GM19240 (cell line): ENCODE results near the gene RGS19.

ENCODE experiments used
- DNase-seq: peaks from one replicate; pipeline ENCODE4 v3.0.0; 2011; ENCODE audit warnings: low spot score; ENCODE audit not compliant: insufficient read length

RGS19 gene

DNA sequence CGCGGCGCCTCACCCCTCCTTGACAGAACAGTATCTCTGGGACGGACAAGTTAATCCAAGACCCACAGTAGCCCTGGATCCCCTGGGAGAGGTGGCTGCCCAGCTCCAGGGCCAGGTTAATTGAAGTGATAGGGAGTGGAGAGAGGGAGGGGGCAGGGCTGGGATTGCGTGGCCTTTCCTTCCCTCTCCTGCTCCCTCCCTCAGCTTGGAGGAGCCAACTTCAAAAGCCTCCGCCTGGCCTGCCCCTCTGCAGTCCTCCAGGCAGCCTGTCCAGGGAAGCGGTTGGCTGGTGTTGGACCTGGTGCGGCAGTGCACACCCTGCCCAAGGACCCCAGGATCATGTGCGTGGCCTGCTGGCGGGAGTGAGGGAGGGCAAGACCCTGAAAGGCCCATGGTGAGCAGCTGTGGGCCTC, 43.4 kb downstream of the RGS19 start, which contains the start of gene C20orf204:
Gene C20orf204, plus strand, starts transcription at position 250 of the 413 bp plus-strand sequence. Its CDS starts 142 bp downstream, at position 392.
- DNase-seq, result no peak

- DNase-seq, result no peak
Measured at GRCh38 chr20:64035066-64035932, 44.0 kb downstream of the RGS19 start.

DNA sequence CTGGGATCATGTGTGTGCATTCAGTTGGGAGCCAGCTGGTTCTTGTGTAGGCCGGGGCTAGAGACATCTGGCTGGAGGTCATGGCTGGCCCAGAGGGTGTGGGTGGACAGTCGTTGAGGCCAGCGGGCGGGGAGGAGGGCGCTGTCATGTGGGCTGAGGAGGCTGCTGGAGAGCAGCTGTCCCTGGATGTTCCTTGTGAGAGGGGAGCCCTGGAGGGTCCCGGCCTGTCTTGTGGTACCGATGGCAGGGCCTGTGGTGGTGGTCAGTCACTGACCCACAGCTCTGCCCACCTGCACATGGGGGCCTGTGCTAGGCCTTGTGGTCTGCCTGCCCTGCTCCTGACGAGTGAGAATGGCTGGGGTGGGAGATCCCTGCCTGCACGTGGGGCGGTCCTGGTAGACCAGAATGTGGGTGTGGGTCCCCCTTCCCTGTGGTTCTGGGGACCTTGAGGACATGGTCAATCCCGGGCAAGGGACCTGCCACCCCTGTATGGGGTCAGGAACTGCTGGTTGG, 45.3 kb downstream of the RGS19 start:
- DNase-seq, result no peak

GRCh38 chr20:64032706-64033624, 46.4 kb downstream of the RGS19 start:
- DNase-seq, result no peak

GRCh38 chr20:64031822-64032314, 47.5 kb downstream of the RGS19 start:
- no peak for DNase-seq

GRCh38 chr20:64030371-64031134, 48.8 kb downstream of the RGS19 start:
- DNase-seq, result no peak

- DNase-seq, result no peak
Measured at GRCh38 chr20:64029293-64030117, 49.8 kb downstream of the RGS19 start.

DNA sequence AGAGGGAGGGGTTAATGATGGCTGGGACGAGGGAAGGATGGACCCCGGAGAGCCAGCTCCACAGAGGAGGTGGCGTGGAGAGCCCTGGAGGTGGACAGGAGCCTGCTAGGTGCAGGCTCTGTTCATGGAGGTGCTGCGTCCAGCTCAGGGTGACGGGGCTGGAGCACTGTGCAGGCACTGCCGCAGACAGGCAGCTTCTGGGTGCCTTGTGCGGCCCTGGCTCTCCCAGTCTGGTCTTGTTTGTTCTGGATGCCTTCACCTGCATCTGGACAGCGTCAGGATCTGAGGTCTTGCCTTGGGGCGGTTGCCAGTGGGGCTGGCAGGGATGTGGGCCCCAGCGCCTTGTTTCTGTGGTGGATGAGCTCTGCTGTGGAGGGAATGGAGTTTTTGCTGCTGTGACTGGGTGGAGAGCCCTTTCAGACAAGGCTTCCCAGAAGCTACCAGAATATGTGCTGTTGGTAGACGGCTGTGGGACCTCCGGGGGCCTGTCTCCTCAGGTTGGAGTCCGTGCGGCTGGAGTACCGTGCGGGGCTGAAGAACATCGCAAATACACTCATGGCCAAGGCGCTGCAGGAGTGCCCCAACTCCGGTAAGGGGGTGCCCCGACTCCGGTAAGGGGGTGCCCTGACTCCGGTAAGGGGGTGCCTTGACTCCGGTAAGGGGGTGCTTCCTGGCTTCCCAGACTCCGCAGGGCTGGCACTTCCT, 51.2 kb downstream of the RGS19 start:
- DNase-seq, result no peak

DNA sequence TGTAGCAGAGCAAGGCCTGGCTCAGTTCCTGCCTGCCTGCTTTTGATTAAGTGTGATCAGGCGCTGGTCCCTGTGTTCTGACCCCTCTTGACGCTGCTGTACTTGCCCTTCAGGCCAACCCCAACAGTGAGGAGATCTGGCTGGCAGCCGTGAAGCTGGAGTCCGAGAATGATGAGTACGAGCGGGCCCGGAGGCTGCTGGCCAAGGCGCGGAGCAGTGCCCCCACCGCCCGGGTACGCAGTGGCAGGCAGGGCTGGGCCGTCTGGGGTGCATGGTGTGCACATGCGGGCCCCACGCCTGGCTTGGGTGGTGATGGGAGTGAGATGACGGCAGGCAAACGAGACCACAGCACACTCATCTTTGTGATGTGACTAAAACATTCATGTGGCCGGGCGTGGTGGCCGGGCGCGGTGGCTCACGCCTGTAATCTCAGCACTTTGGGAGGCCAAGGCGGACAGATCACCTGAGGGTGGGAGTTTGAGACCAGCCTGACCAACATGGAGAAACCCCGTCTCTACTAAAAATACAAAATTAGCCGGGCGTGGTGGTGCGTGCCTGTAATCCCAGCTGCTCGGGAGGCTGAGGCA, 53.4 kb downstream of the RGS19 start:
- no peak for DNase-seq

DNA sequence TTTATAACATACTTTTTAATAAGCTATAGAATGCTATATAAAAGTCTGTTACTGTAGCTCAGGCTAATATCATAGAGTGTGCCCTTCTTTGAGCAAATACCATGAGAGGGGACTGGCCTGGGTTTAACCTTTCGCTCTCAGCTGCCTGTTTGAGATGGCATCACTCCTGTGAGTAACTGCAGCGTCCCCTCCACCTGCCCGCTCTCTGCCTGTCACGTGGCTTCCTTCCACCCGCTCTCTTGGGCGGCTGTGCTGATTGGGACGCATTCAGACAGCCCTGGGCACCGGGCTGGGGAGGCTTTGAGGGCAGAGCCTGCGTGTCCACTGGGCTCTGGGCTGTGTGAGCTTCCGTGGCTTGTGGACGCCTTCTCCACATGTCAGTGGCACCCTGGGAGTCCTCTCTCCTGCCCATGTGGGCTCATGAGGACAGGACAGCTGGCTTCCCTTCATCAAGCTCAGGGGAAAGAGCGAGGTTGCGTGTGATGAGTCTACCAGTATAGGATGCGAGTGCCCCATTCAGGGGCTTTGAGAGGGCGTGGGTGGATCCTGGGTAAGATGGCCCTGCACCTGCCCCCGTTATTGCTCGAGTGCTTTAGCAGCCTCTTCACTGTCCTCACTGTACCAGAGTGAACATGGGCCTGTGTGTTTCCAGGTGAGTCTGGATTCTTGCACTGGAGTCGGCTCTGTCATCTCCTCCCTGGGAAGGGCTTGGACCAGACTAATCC, 54.1 kb downstream of the RGS19 start:
- DNase-seq, result no peak

- no peak for DNase-seq
Measured at GRCh38 chr20:64024141-64024990, 55.0 kb downstream of the RGS19 start.

DNA sequence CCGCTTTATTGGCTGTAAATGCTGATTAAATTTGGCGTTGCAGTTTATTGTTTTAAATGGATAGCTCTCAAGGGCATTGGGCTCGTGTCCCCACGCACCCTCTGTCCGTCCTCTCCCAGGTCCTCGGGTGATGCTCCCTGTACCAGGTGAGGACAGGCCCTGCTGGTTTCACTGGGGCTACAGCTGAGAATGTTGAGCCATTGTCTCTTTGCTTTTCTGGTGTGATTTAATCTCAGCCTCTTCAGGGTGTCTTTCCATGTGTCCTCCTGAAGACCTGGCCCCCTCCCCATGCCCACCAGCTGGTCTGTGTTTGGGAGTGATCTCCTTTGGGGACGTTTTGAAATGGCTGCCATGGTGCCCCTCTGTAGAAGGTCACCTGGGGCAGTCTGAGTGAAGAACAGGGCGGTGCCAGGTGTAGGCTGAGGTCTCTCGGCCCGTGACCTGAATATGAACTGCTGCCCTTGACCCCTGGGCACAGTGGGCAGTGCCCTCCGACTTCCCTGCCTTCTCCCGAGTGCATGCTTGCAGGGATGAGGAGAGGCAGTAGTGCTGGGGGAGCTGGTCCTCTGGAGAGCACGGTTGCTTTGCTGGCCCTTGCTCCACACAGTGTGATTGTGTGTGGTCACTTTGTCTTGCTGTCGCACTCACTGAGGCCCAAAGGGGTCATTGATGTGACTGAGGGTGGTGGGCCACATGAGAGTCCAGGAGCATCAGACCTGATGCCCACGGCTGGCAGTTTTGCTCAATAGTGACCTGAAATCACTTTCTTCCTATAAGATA, 55.8 kb downstream of the RGS19 start:
- DNase-seq, result no peak
